GM12874 (cell line): ENCODE measurements around the gene CCDC183.

Source experiments
- CTCF ChIP-seq: IDR thresholded peaks from 2 replicates; pipeline ENCODE4 v1.5.1; 2011; ENCODE audit warnings: low read depth, mild to moderate bottlenecking, control low read depth, low read length, moderate library complexity; ENCODE audit not compliant: insufficient read depth

CCDC183 gene

GRCh38 chr9:136796238-136796774, at the start of gene CCDC183:
TSS of gene CCDC183 (plus strand) at chr9:136796338. CDS start at chr9:136796398, 60 bp downstream.
- no peak for TF ChIP-seq CTCF

- no peak for TF ChIP-seq CTCF
Measured at GRCh38 chr9:136746621-136747020, 49.5 kb upstream of the CCDC183 start.

GRCh38 chr9:136747161-136748060, 48.7 kb upstream of the CCDC183 start:
- no peak for TF ChIP-seq CTCF

GRCh38 chr9:136748201-136748600, 47.9 kb upstream of the CCDC183 start, which contains the start of gene LCN6:
TSS of gene LCN6 (minus strand) at chr9:136748525. CDS start at chr9:136748483, 42 bp downstream.
- no peak for TF ChIP-seq CTCF

- TF ChIP-seq CTCF = no peak
Measured at GRCh38 chr9:136748666-136749611, 47.2 kb upstream of the CCDC183 start.

- no peak for TF ChIP-seq CTCF
Measured at GRCh38 chr9:136750526-136750925, 45.6 kb upstream of the CCDC183 start.

- TF ChIP-seq CTCF = no peak
Measured at GRCh38 chr9:136751244-136751643, 44.9 kb upstream of the CCDC183 start.
